Gastrocnemius medialis (tissue), 4 donors: ENCODE results near the gene LDLRAD4. TPM values are rescaled to one million over a fixed set of nuclear protein-coding genes. Genes with fewer than 3 reads are reported as not detected.

Source experiments
- ATAC-seq, 2 donors: fragments of 150-250 bp; one replicate each; pipeline ENCODE4 v1.9.1; 2016
- DNase-seq, 2 donors: peaks; one replicate each; pipeline ENCODE4 v3.0.0-alpha.2; 2019
- H3K27ac ChIP-seq, 4 donors: fragments of 200-600 bp; sonication (generic); 1 replicate in 1 of 4; 2 replicates in 3 of 4; pipeline ENCODE4 v1.5.1; 2016 to 2018; ENCODE audit warnings: mild to moderate bottlenecking in 2 of 4, moderate library complexity in 1 of 4
- H3K27me3 ChIP-seq, 3 donors: fragments of 200-600 bp; sonication (generic) in 2 of 3; 1 replicate in 1 of 3; 2 replicates in 2 of 3; pipeline versions ENCODE4 v1.5.1 to v1.6.0; 2016 to 2019; ENCODE audit warnings: mild to moderate bottlenecking in 1 of 3, moderate library complexity in 1 of 3
- H3K36me3 ChIP-seq, 2 donors: fragments of 200-600 bp; sonication (generic) in 1 of 2; one replicate each; pipeline ENCODE4 v1.5.1; 2017 to 2018
- H3K4me1 ChIP-seq, 2 donors: fragments of 200-600 bp; sonication (generic) in 1 of 2; one replicate each; pipeline ENCODE4 v1.5.1; 2016 to 2017; ENCODE audit warnings: mild to moderate bottlenecking in 2 of 2
- H3K4me3 ChIP-seq, 4 donors: fragments of 200-600 bp; sonication (generic) in 3 of 4; 1 replicate in 1 of 4; 2 replicates in 3 of 4; pipeline ENCODE4 v1.5.1; 2016 to 2019; ENCODE audit warnings: mild to moderate bottlenecking in 2 of 4
- H3K9me3 ChIP-seq, 3 donors: fragments of 200-600 bp; sonication (generic) in 2 of 3; 1 replicate in 1 of 3; 2 replicates in 2 of 3; pipeline ENCODE4 v1.5.1; 2016 to 2019
- CTCF ChIP-seq, 5 experiments: fragments of 450-650 bp in 3 of 5; fragments of 200-600 bp in 2 of 5; sonication (generic) in 2 of 5; IDR thresholded peaks in 4 of 5; conservative IDR thresholded peaks in 1 of 5; 1 replicate in 4 of 5; 2 replicates in 1 of 5; pipeline ENCODE4 v1.5.1; 2016 to 2019; ENCODE audit warnings: antibody characterized with exemption in 5 of 5, mild to moderate bottlenecking in 3 of 5, moderate library complexity in 3 of 5
- POLR2A ChIP-seq, 2 donors: fragments of 450-650 bp; IDR thresholded peaks; one replicate each; pipeline ENCODE4 v1.6.1; 2017; ENCODE audit warnings: antibody characterized with exemption in 2 of 2, mild to moderate bottlenecking in 2 of 2, moderate library complexity in 2 of 2
- in situ Hi-C, 4 donors: fragments of 200-750 bp; cut with MboI; loops; one replicate each; pipeline versions ENCODE4 v1.15.0 to v1.8.0; 2017; ENCODE audit warnings: low sequenced_read_pairs in 4 of 4
- intact Hi-C: fragments of 100-400 bp; cut with DNase I; formaldehyde crosslinking; loops from one replicate; pipeline ENCODE4 v1.15.1; 2023; ENCODE audit warnings: low total_unique reads
- total RNA-seq, 4 donors: library from RNA; depleted of rRNA; stranded (reverse); fragments of >200 nt; gene quantifications; one replicate each; pipeline versions ENCODE4 v1.1.0 to v1.2.3, GENCODE V29; 2016

Gene LDLRAD4
- total RNA-seq, 4 donors from 2014 or later = 3.9 to 11.1 (median 6.5) TPM

DNA sequence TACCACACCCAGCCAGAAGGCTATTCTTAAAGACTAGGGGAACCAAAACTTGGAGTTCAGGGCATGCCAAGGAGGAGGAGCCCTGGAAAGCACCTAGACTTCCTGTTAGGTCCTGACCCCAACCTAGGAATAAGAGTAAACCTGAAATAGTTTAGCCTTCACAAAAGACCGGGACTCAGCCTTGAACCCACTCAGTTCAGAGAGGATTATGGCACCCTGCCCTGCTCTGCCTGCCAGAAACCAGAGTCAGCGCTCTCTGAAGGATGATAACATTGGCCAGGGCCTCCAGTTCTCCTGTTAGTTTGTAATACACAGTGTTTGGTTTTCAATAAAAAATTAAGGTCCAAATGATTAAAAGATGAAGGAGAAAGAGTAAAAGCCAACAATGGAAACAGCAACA, 96.4 kb downstream of the LDLRAD4 start:
- no peak for TF ChIP-seq POLR2A (IDR thresholded peaks at IDR 0.05)
- peaks cover 7 to 10% of the 10 kb centered on the region in 2 donors for H3K4me1 ChIP-seq
- H3K4me3 ChIP-seq = no peak overlapping the region
- no peaks in the 10 kb centered on the region for H3K9me3 ChIP-seq
- DNase-seq (no peak), ATAC-seq (no peak)
- in situ Hi-C loops (no loop called here), intact Hi-C loops (no loop called here)
- H3K27me3 ChIP-seq = no peaks in the 10 kb centered on the region
- no peaks in the 10 kb centered on the region for H3K36me3 ChIP-seq
- no peak overlapping the region for H3K27ac ChIP-seq

GRCh38 chr18:13316063-13316462, 97.5 kb downstream of the LDLRAD4 start:
- Histone ChIP-seq H3K4me3 (no peak overlapping the region), H3K9me3 (no peaks in the 10 kb centered on the region), H3K36me3 (no peaks in the 10 kb centered on the region), H3K27me3 (no peaks in the 10 kb centered on the region), H3K4me1 (peaks cover 7 to 10% of the 10 kb centered on the region in 2 donors), H3K27ac (no peak overlapping the region)
- TF ChIP-seq CTCF (IDR thresholded peaks at IDR 0.05 in 4 of 5, conservative IDR thresholded peaks at IDR 0.05 in 1 of 5) = no peak
- no peak for TF ChIP-seq POLR2A (IDR thresholded peaks at IDR 0.05)
- in situ Hi-C loops = no loop called here
- intact Hi-C loops = no loop called here
- DNase-seq (no peak), ATAC-seq (no peak)

- intact Hi-C loops = no loop called here
- Histone ChIP-seq H3K4me1 (peaks cover 7 to 10% of the 10 kb centered on the region in 2 donors), H3K27ac (no peak overlapping the region), H3K9me3 (no peaks in the 10 kb centered on the region), H3K27me3 (no peaks in the 10 kb centered on the region), H3K36me3 (no peaks in the 10 kb centered on the region), H3K4me3 (no peak overlapping the region)
- DNase-seq (no peak), ATAC-seq (no peak)
- in situ Hi-C loops = no loop called here
- TF ChIP-seq CTCF (IDR thresholded peaks at IDR 0.05 in 4 of 5, conservative IDR thresholded peaks at IDR 0.05 in 1 of 5) (no peak), POLR2A (IDR thresholded peaks at IDR 0.05) (no peak)
Measured at GRCh38 chr18:13317801-13318200, 99.2 kb downstream of the LDLRAD4 start.

- Histone ChIP-seq H3K4me3 (no peak overlapping the region), H3K9me3 (no peaks in the 10 kb centered on the region), H3K36me3 (no peaks in the 10 kb centered on the region), H3K4me1 (peaks cover 7 to 10% of the 10 kb centered on the region in 2 donors), H3K27me3 (no peaks in the 10 kb centered on the region), H3K27ac (no peak overlapping the region)
- intact Hi-C loops = no loop called here
- ATAC-seq (no peak), DNase-seq (no peak)
- TF ChIP-seq CTCF (IDR thresholded peaks at IDR 0.05 in 4 of 5, conservative IDR thresholded peaks at IDR 0.05 in 1 of 5) = no peak
- TF ChIP-seq POLR2A (IDR thresholded peaks at IDR 0.05) = no peak
- in situ Hi-C loops = no loop called here
Measured at GRCh38 chr18:13318731-13319501, 100.4 kb downstream of the LDLRAD4 start.

DNA sequence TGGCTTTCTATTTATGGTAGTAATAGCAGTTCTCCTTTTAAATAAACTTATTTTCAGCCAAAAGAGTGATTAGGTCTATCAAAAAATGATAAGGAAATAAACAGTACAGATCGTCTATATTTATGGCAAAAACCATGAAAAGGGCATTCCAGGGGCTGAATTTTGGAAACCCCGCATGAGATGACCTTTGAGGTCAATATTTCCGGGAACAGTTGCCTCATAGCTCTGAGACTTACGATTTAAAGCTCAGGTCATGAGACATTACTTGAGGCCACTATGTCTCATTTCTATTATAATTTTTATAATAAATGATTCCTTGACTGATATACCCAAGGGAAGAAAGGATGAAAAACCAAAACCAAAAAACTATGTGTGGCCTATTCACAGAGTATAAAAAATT, 101.1 kb downstream of the LDLRAD4 start:
- in situ Hi-C loops (no loop called here), intact Hi-C loops (no loop called here)
- ATAC-seq (no peak), DNase-seq (no peak)
- H3K36me3 ChIP-seq = no peaks in the 10 kb centered on the region
- no peak overlapping the region for H3K4me3 ChIP-seq
- no peak overlapping the region for H3K27ac ChIP-seq
- no peaks in the 10 kb centered on the region for H3K9me3 ChIP-seq
- H3K4me1 ChIP-seq = peaks cover 7 to 10% of the 10 kb centered on the region in 2 donors
- H3K27me3 ChIP-seq = no peaks in the 10 kb centered on the region
- TF ChIP-seq CTCF (IDR thresholded peaks at IDR 0.05 in 4 of 5, conservative IDR thresholded peaks at IDR 0.05 in 1 of 5) (no peak), POLR2A (IDR thresholded peaks at IDR 0.05) (no peak)
